HepG2 (cell line): ENCODE results near the gene FAM20A. TPM values are rescaled to one million over a fixed set of nuclear protein-coding genes. Genes with fewer than 3 reads are reported as not detected.

Experiments used
- ATAC-seq: fragments of 200-7000 bp; cut with Tn5 transposase; 3 replicates; pipeline ENCODE4 v1.9.1; 2020; ENCODE audit warnings: mild to moderate bottlenecking, moderate library complexity
- BruUV-seq: library from RNA; stranded (reverse); fragments of 400-500 nt; replicated peaks from 2 replicates; lab custom pipeline; 2021; lab: Mats Ljungman, UMichigan
- CTCF ChIA-PET: fragments of 300-600 bp; formaldehyde crosslinking; extraction: SDS; loops from one replicate; lab custom pipeline; 2021; ENCODE audit warnings: low total read pairs, inconsistent platforms, low intra/inter-chr PET ratio; lab: Yijun Ruan, JAX
- POLR2A ChIA-PET: fragments of 350-600 bp; sonication (Branson Sonifier 250); formaldehyde crosslinking; loops from one replicate; lab custom pipeline; 2020; ENCODE audit warnings: antibody characterized with exemption, inconsistent platforms; lab: Yijun Ruan, JAX
- DNase-seq: peaks from one replicate; pipeline ENCODE4 v3.0.0-alpha.2; 2015; ENCODE audit warnings: low spot score
- FAIRE-seq: peaks from 3 replicates; lab custom pipeline; 2011; peaks lifted over from hg19 to GRCh38; lab: Jason Lieb, UNC
- H2AFZ ChIP-seq: one replicate; pipeline ENCODE4 v1.6.1; 2011; ENCODE audit warnings: low read length, inconsistent platforms
- H3K27ac ChIP-seq: fragments of 300-600 bp; 3 replicates; pipeline ENCODE4 v1.8.0; 2011; ENCODE audit warnings: mixed run types, mild to moderate bottlenecking, mixed read lengths, low read length, inconsistent platforms; ENCODE audit not compliant: insufficient read depth; ENCODE audit errors: extremely low read length
- H3K27me3 ChIP-seq, 2 experiments: fragments of 200-600 bp in 1 of 2; 2 replicates in 1 of 2; 3 replicates in 1 of 2; pipeline versions ENCODE4 v1.6.0 to v1.8.0; 2011; ENCODE audit warnings: low read length in 2 of 2, mild to moderate bottlenecking in 2 of 2, moderate library complexity in 2 of 2, inconsistent platforms in 1 of 2; ENCODE audit not compliant: insufficient read depth in 2 of 2, control insufficient read depth in 1 of 2
- H3K36me3 ChIP-seq, 2 experiments: fragments of 200-600 bp in 1 of 2; replicated peaks in 1 of 2; 2 replicates in 1 of 2; 3 replicates in 1 of 2; pipeline versions ENCODE4 v1.5.1 to v1.8.0; 2011; ENCODE audit warnings: low read length in 2 of 2, inconsistent platforms in 1 of 2; ENCODE audit not compliant: insufficient read depth in 2 of 2, control insufficient read depth in 1 of 2
- H3K4me1 ChIP-seq: 2 replicates; pipeline ENCODE4 v1.5.1; 2012; ENCODE audit warnings: low read length, inconsistent platforms; ENCODE audit not compliant: insufficient read depth
- H3K4me2 ChIP-seq: 2 replicates; pipeline ENCODE4 v1.6.0; 2011; ENCODE audit warnings: low read depth, low read length, inconsistent platforms
- H3K4me3 ChIP-seq, 3 experiments: fragments of 200-600 bp in 1 of 3; sonication (generic), shearing (Covaris generic) in 1 of 3; replicated peaks in 1 of 3; 2 replicates each; pipeline ENCODE4 v1.5.1; 2011 to 2016; ENCODE audit warnings: low read length in 3 of 3, inconsistent platforms in 2 of 3, low read depth in 2 of 3, mild to moderate bottlenecking in 2 of 3, control low read depth in 1 of 3, mixed read lengths in 1 of 3; ENCODE audit not compliant: insufficient read depth in 1 of 3
- H3K79me2 ChIP-seq: one replicate; pipeline ENCODE4 v1.6.1; 2011; ENCODE audit warnings: low read length, inconsistent platforms; ENCODE audit not compliant: insufficient read depth
- H3K9ac ChIP-seq: 2 replicates; pipeline ENCODE4 v1.6.0; 2011; ENCODE audit warnings: mild to moderate bottlenecking, low read depth, low read length, inconsistent platforms; ENCODE audit not compliant: insufficient read depth
- H3K9me3 ChIP-seq: 2 replicates; pipeline ENCODE4 v1.5.1; 2012; ENCODE audit warnings: mild to moderate bottlenecking, low read length
- H4K20me1 ChIP-seq: 2 replicates; pipeline ENCODE4 v1.6.0; 2011; ENCODE audit warnings: inconsistent platforms, mild to moderate bottlenecking, low read length, moderate library complexity; ENCODE audit not compliant: insufficient read depth
- FIP1L1 ChIP-seq: fragments of 200-400 bp; formaldehyde crosslinking; IDR thresholded peaks from 2 replicates; pipeline ENCODE4 v1.6.1; 2018; ENCODE audit warnings: low read depth, mild to moderate bottlenecking, low read length, moderate library complexity, borderline replicate concordance; ENCODE audit not compliant: insufficient read depth
- NCOA2 ChIP-seq: sonication (generic); formaldehyde crosslinking; IDR thresholded peaks from 2 replicates; pipeline ENCODE4 v1.8.0; 2022; ENCODE audit warnings: inconsistent platforms
- NCOA5 ChIP-seq: sonication (generic); formaldehyde crosslinking; IDR thresholded peaks from 2 replicates; pipeline ENCODE4 v1.4.0; 2020; ENCODE audit warnings: missing genetic modification reagents
- RBM39 ChIP-seq: fragments of 200-400 bp; formaldehyde crosslinking; IDR thresholded peaks from one replicate; pipeline ENCODE4 v1.6.1; 2018; ENCODE audit warnings: antibody characterized with exemption, mild to moderate bottlenecking, low read depth, low read length; ENCODE audit not compliant: poor library complexity, severe bottlenecking
- RFX1 ChIP-seq: fragments of 450-650 bp; IDR thresholded peaks from 2 replicates; pipeline ENCODE4 v1.6.1; 2017
- RFX3 ChIP-seq: IDR thresholded peaks from 2 replicates; pipeline ENCODE4 v1.6.1; 2016; ENCODE audit warnings: missing biosample characterization, missing genetic modification reagents
- SKI ChIP-seq: fragments of 450-650 bp; IDR thresholded peaks from one replicate; pipeline ENCODE4 v1.6.1; 2018; ENCODE audit warnings: mild to moderate bottlenecking; ENCODE audit not compliant: partially characterized antibody
- ZMYM2 ChIP-seq: sonication (generic); formaldehyde crosslinking; IDR thresholded peaks from 2 replicates; pipeline ENCODE4 v1.8.0; 2022; ENCODE audit warnings: mild to moderate bottlenecking, missing genetic modification reagents
- ZMYM3 ChIP-seq: sonication (generic); formaldehyde crosslinking; IDR thresholded peaks from 2 replicates; pipeline ENCODE4 v1.5.1; 2020; ENCODE audit warnings: mild to moderate bottlenecking, missing genetic modification reagents
- ZNF337 ChIP-seq: sonication (generic); formaldehyde crosslinking; IDR thresholded peaks from 2 replicates; pipeline ENCODE4 v1.5.1; 2020; ENCODE audit warnings: missing genetic modification reagents, low read depth, mild to moderate bottlenecking, borderline replicate concordance
- ZNF564 ChIP-seq: sonication (generic); formaldehyde crosslinking; IDR thresholded peaks from 2 replicates; pipeline ENCODE4 v1.8.1; 2023; ENCODE audit warnings: mild to moderate bottlenecking, missing genetic modification reagents
- WGBS: methylation state at CpG from one replicate; pipeline ENCODE4 v1.1.6; 2017; ENCODE audit warnings: low lambda C conversion rate; 5-methylcytosine and 5-hydroxymethylcytosine counted together
- in situ Hi-C: cut with HindIII; loops from 2 replicates; pipeline ENCODE4 v1.10.0; 2017; ENCODE audit warnings: low pct_unique_long_range_greater_than_20kb; ENCODE audit not compliant: extremely low pct_ligation_motif_present
- intact Hi-C: fragments of 100-400 bp; cut with micrococcal nuclease; formaldehyde crosslinking; loops from one replicate; pipeline ENCODE4 v1.10.0; 2022; ENCODE audit not compliant: unreplicated experiment
- polyA plus RNA-seq, 8 experiments: library from polyadenylated mRNA; depleted of rRNA in 3 of 8; stranded (reverse) in 7 of 8; unstranded in 1 of 8; fragments of >200 nt; fragmentation: Illumina TruSeq in 4 of 8; extraction: Trizol in 4 of 8; gene quantifications; 2 replicates each; pipeline versions ENCODE4 v1.2.1 to v1.2.3, GENCODE V29; 2011 to 2016; ENCODE audit warnings: low read depth in 4 of 8, missing spikeins in 1 of 8, mixed read lengths in 1 of 8; ENCODE audit not compliant: insufficient read depth in 1 of 8
- total RNA-seq, 5 experiments: library from RNA; depleted of rRNA; stranded (reverse); fragments of >200 nt; fragmentation: Illumina TruSeq; extraction: Trizol; gene quantifications; 2 replicates each; pipeline ENCODE4 v1.2.3, GENCODE V29; 2016; ENCODE audit warnings: low read depth in 1 of 5
- TF ChIP-seq, protein P1 (sequence below): sonication (generic); formaldehyde crosslinking; IDR thresholded peaks from 2 replicates; pipeline ENCODE4 v1.4.0; 2020; ENCODE audit warnings: missing genetic modification reagents
- TF ChIP-seq, protein P2 (sequence below), 2 experiments: sonication (generic) in 1 of 2; formaldehyde crosslinking in 1 of 2; IDR thresholded peaks; 2 replicates each; pipeline versions ENCODE4 v1.6.1 to v1.9.0; 2014 to 2022; ENCODE audit warnings: antibody characterized with exemption in 1 of 2, borderline replicate concordance in 1 of 2, inconsistent platforms in 1 of 2, low read depth in 1 of 2, missing genetic modification reagents in 1 of 2

FAM20A gene
- total and polyA plus RNA-seq, 2 of the 13 experiments (the other 11 are each of a cell fraction or from before 2014, with no cell fraction given), result 9.3 to 20.7 TPM

DNA sequence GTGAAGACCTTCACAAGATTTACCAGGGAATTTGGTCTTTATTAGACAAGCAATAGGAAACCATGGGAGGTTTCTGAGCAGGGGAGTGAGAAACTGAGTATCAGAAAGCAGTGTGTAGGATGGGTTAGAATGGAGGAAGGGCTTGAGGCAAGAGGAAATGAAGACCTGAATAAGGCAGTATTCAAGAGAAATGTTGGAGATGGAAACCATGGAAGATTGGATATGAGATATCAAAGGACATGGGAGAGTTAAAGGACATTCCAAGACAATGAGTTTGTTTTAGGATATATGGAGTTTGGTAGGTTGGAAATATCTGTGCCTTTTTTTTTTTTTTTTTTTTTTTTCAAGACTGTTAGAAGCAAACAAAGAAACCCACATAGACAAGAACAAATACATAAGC, 21.3 kb upstream of the FAM20A start (continued):
- no peak for TF ChIP-seq SKI
- no peak for TF ChIP-seq ZMYM3 (CRISPR knock-in tag)
- no peak for TF ChIP-seq RFX3 (CRISPR knock-in tag)
- TF ChIP-seq ZNF564 (CRISPR knock-in tag), result no peak
- no peak for TF ChIP-seq NCOA2 (CRISPR knock-in tag)
- TF ChIP-seq RBM39, result no peak
- TF ChIP-seq ZNF337 (CRISPR knock-in tag), result no peak
- TF ChIP-seq NCOA5 (CRISPR knock-in tag), result no peak
- TF ChIP-seq ZMYM2 (CRISPR knock-in tag), result no peak
- TF ChIP-seq RFX1, result no peak
- TF ChIP-seq, protein P1, sequence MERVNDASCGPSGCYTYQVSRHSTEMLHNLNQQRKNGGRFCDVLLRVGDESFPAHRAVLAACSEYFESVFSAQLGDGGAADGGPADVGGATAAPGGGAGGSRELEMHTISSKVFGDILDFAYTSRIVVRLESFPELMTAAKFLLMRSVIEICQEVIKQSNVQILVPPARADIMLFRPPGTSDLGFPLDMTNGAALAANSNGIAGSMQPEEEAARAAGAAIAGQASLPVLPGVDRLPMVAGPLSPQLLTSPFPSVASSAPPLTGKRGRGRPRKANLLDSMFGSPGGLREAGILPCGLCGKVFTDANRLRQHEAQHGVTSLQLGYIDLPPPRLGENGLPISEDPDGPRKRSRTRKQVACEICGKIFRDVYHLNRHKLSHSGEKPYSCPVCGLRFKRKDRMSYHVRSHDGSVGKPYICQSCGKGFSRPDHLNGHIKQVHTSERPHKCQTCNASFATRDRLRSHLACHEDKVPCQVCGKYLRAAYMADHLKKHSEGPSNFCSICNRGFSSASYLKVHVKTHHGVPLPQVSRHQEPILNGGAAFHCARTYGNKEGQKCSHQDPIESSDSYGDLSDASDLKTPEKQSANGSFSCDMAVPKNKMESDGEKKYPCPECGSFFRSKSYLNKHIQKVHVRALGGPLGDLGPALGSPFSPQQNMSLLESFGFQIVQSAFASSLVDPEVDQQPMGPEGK, result no peak
- TF ChIP-seq FIP1L1, result no peak

DNA sequence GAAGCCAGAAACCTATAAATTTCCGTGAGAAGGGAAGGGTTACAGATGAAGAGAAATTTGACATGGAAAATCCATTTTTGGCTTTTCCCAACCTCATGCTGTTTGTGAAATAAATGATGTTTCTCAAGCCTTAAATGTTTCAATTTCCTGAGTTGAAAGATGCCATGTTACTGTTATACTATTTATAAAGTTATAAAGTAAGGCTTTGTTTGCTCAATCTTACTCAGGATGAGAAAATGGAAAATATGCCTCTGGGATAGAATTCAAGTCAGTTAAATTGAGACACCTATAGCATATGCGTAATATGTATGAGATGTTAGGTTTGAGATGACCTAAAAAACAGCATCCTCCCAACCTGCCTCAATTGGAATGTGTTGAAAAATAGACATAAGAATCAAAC, 19.9 kb upstream of the FAM20A start:
- Histone ChIP-seq H3K4me3 (no peak overlapping the region), H3K4me2 (no peak overlapping the region), H3K9ac (no peak overlapping the region), H3K27me3 (no peaks in the 10 kb centered on the region; a peak in 1 of 5 replicates), H3K36me3 (no peaks in the 10 kb centered on the region), H3K27ac (no peak overlapping the region), H2AFZ (no peak overlapping the region), H3K79me2 (no peaks in the 10 kb centered on the region), H3K9me3 (no peaks in the 10 kb centered on the region), H3K4me1 (no peaks in the 10 kb centered on the region), H4K20me1 (no peaks in the 10 kb centered on the region)
- WGBS, result 52% methylated on average over 2 of the region's 2 CpGs
- in situ Hi-C loops, result no loop called here
- FAIRE-seq (no peak), ATAC-seq (no peak), DNase-seq (no peak)
- no TSS peak for BruUV-seq
- CTCF ChIA-PET, result no interaction called here
- POLR2A ChIA-PET, result no interaction called here
- intact Hi-C loops, result no loop called here
- TF ChIP-seq, protein P2, sequence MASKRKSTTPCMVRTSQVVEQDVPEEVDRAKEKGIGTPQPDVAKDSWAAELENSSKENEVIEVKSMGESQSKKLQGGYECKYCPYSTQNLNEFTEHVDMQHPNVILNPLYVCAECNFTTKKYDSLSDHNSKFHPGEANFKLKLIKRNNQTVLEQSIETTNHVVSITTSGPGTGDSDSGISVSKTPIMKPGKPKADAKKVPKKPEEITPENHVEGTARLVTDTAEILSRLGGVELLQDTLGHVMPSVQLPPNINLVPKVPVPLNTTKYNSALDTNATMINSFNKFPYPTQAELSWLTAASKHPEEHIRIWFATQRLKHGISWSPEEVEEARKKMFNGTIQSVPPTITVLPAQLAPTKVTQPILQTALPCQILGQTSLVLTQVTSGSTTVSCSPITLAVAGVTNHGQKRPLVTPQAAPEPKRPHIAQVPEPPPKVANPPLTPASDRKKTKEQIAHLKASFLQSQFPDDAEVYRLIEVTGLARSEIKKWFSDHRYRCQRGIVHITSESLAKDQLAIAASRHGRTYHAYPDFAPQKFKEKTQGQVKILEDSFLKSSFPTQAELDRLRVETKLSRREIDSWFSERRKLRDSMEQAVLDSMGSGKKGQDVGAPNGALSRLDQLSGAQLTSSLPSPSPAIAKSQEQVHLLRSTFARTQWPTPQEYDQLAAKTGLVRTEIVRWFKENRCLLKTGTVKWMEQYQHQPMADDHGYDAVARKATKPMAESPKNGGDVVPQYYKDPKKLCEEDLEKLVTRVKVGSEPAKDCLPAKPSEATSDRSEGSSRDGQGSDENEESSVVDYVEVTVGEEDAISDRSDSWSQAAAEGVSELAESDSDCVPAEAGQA (IDR thresholded peaks at IDR 0.05; ENCODE audit: low read depth), result no peak
- TF ChIP-seq, protein P2 (CRISPR knock-in tag; IDR thresholded peaks at IDR 0.05; ENCODE audit: borderline replicate concordance), result no peak
- no peak for TF ChIP-seq SKI
